NCI-H2081 treated with DMSO at 0.1 percent for 48 hours (cell line): ENCODE measurements around the gene CPLX3.

ENCODE experiments used
- DNase-seq: peaks from one replicate; lab custom pipeline; 2025; lab: John Stamatoyannopoulos, UW

Gene CPLX3

GRCh38 chr15:74788042-74788682, 38.3 kb upstream of the CPLX3 start:
- no peak for DNase-seq

GRCh38 chr15:74788683-74789151, 37.7 kb upstream of the CPLX3 start:
- DNase-seq: no peak

- no peak for DNase-seq
These were observed 37.2 kb upstream of the CPLX3 start for GRCh38 chr15:74789171-74789631.

- DNase-seq: no peak
These were observed 36.7 kb upstream of the CPLX3 start for GRCh38 chr15:74789741-74790079.

GRCh38 chr15:74790080-74790916, 36.1 kb upstream of the CPLX3 start:
- DNase-seq: no peak

- no peak for DNase-seq
These were observed 35.4 kb upstream of the CPLX3 start for GRCh38 chr15:74791007-74791406.

- no peak for DNase-seq
These were observed 34.8 kb upstream of the CPLX3 start for GRCh38 chr15:74791667-74792066.

GRCh38 chr15:74792227-74793016, 34.0 kb upstream of the CPLX3 start:
- DNase-seq: no peak

- no peak for DNase-seq
These were observed 33.0 kb upstream of the CPLX3 start for GRCh38 chr15:74793135-74794028.

- DNase-seq: no peak
These were observed 32.0 kb upstream of the CPLX3 start for GRCh38 chr15:74794248-74794969.

GRCh38 chr15:74794970-74795349, 31.5 kb upstream of the CPLX3 start:
- no peak for DNase-seq

GRCh38 chr15:74795966-74796625, 30.3 kb upstream of the CPLX3 start:
- DNase-seq: no peak

GRCh38 chr15:74798388-74799254, 27.8 kb upstream of the CPLX3 start:
- DNase-seq: no peak

GRCh38 chr15:74799255-74799855, 27.1 kb upstream of the CPLX3 start:
- DNase-seq: no peak

- DNase-seq: no peak
These were observed 26.4 kb upstream of the CPLX3 start for GRCh38 chr15:74799856-74800558.

GRCh38 chr15:74800559-74801094, 25.8 kb upstream of the CPLX3 start:
- DNase-seq: no peak

GRCh38 chr15:74801311-74801997, 25.0 kb upstream of the CPLX3 start:
- no peak for DNase-seq
